Uterus (tissue), 2 donors: ENCODE results near the gene ZHX3.

Experiments
- CTCF ChIP-seq, 4 experiments: fragments of 200-600 bp in 2 of 4; fragments of 450-650 bp in 2 of 4; sonication (generic) in 2 of 4; IDR thresholded peaks; one replicate each; pipeline ENCODE4 v1.5.1; 2016 to 2019; ENCODE audit warnings: antibody characterized with exemption in 4 of 4, mild to moderate bottlenecking in 2 of 4, moderate library complexity in 1 of 4
- POLR2A ChIP-seq, 2 donors: fragments of 450-650 bp; IDR thresholded peaks; one replicate each; pipeline ENCODE4 v1.6.1; 2016; ENCODE audit warnings: antibody characterized with exemption in 2 of 2, mild to moderate bottlenecking in 1 of 2, moderate library complexity in 1 of 2

- TF ChIP-seq CTCF (IDR thresholded peaks at IDR 0.05) (no peak), POLR2A (IDR thresholded peaks at IDR 0.05) (no peak)
Observed at GRCh38 chr20:41172296-41173140, 145.0 kb downstream of the ZHX3 start.
